HG03432 (cell line): ENCODE measurements around the gene PRKCH.
A peak's percentile ranks its signal among the peaks of the same experiment; 100 is the strongest.

Source experiments
- ATAC-seq: cut with Tn5 transposase; IDR thresholded peaks from one replicate; pipeline ENCODE4 v1.9.1; 2021; ENCODE audit warnings: mild to moderate bottlenecking, moderate library complexity; ENCODE audit not compliant: unreplicated experiment

PRKCH gene

GRCh38 chr14:61321385-61322010, at the start of gene PRKCH:
Gene PRKCH, plus strand, starts transcription at chr14:61321579. Its CDS starts 523 bp downstream, at chr14:61322102.
- peak; percentile 77 for ATAC-seq

GRCh38 chr14:61277232-61277631, 44.1 kb upstream of the PRKCH start:
- no peak for ATAC-seq

GRCh38 chr14:61277784-61278183, 43.6 kb upstream of the PRKCH start:
- no peak for ATAC-seq

GRCh38 chr14:61279082-61279481, 42.3 kb upstream of the PRKCH start:
- no peak for ATAC-seq

- ATAC-seq, result no peak
Observed at GRCh38 chr14:61280092-61280525, 41.3 kb upstream of the PRKCH start.

- peak; percentile 63 for ATAC-seq
Observed at GRCh38 chr14:61280526-61281185, 40.7 kb upstream of the PRKCH start.

- ATAC-seq, result no peak
Observed at GRCh38 chr14:61281186-61281947, 40.0 kb upstream of the PRKCH start, which contains the start of gene TMEM30B. Gene TMEM30B, minus strand, starts transcription at chr14:61281338. Its CDS starts 191 bp downstream, at chr14:61281147.

- ATAC-seq, result no peak
Observed at GRCh38 chr14:61281948-61282275, 39.5 kb upstream of the PRKCH start.

- ATAC-seq, result no peak
Observed at GRCh38 chr14:61282746-61283145, 38.6 kb upstream of the PRKCH start.

GRCh38 chr14:61284001-61284400, 37.4 kb upstream of the PRKCH start:
- no peak for ATAC-seq

- no peak for ATAC-seq
Observed at GRCh38 chr14:61285364-61285763, 36.0 kb upstream of the PRKCH start.

GRCh38 chr14:61287196-61287595, 34.2 kb upstream of the PRKCH start:
- no peak for ATAC-seq

- no peak for ATAC-seq
Observed at GRCh38 chr14:61288228-61288627, 33.2 kb upstream of the PRKCH start.

GRCh38 chr14:61288720-61289119, 32.7 kb upstream of the PRKCH start:
- ATAC-seq, result no peak

GRCh38 chr14:61290701-61291100, 30.7 kb upstream of the PRKCH start:
- no peak for ATAC-seq

GRCh38 chr14:61296151-61296550, 25.2 kb upstream of the PRKCH start:
- ATAC-seq, result no peak

- ATAC-seq, result peak; percentile 66
Observed at GRCh38 chr14:61296719-61297502, 24.5 kb upstream of the PRKCH start.

GRCh38 chr14:61297581-61297980, 23.8 kb upstream of the PRKCH start:
- no peak for ATAC-seq

- ATAC-seq, result no peak
Observed at GRCh38 chr14:61298824-61299223, 22.6 kb upstream of the PRKCH start.

GRCh38 chr14:61300209-61300608, 21.2 kb upstream of the PRKCH start:
- no peak for ATAC-seq

GRCh38 chr14:61300754-61301153, 20.6 kb upstream of the PRKCH start:
- no peak for ATAC-seq
